HEK293 (cell line): ENCODE measurements around the gene RTP3.

Source experiments
- CTCF ChIA-PET: fragments of 350-600 bp; formaldehyde crosslinking; extraction: SDS; loops from one replicate; lab custom pipeline; 2021; ENCODE audit warnings: antibody characterized with exemption; lab: Yijun Ruan, JAX
- POLR2A ChIA-PET: fragments of 300-600 bp; formaldehyde crosslinking; extraction: SDS; loops from one replicate; lab custom pipeline; 2020; ENCODE audit warnings: antibody characterized with exemption, inconsistent platforms; lab: Yijun Ruan, JAX
- H3K27ac ChIP-seq: fragments of 200-500 bp; sonication (Bioruptor generic); 2 replicates; pipeline ENCODE4 v1.5.1; 2014; ENCODE audit warnings: low read depth, low read length, control low read depth, inconsistent platforms; ENCODE audit errors: extremely low read depth
- H3K36me3 ChIP-seq, 2 experiments: fragments of 200-500 bp in 1 of 2; sonication (Bioruptor generic) in 1 of 2; 1 replicate in 1 of 2; 2 replicates in 1 of 2; pipeline ENCODE4 v1.5.1; 2014 to 2017; ENCODE audit warnings: inconsistent platforms in 2 of 2, low read length in 2 of 2; ENCODE audit not compliant: control insufficient read depth in 2 of 2, insufficient read depth in 1 of 2
- H3K4me1 ChIP-seq: fragments of 200-500 bp; sonication (Bioruptor generic); 2 replicates; pipeline ENCODE4 v1.5.1; 2014; ENCODE audit warnings: mild to moderate bottlenecking, low read length, inconsistent platforms; ENCODE audit not compliant: control insufficient read depth, insufficient read depth
- H3K4me3 ChIP-seq: 2 replicates; pipeline ENCODE4 v1.5.1; 2011; ENCODE audit warnings: low read depth, mild to moderate bottlenecking, control low read depth, low read length, moderate library complexity
- H3K9me3 ChIP-seq: fragments of 200-500 bp; sonication (Bioruptor generic); 2 replicates; pipeline ENCODE4 v1.5.1; 2014; ENCODE audit warnings: low read depth, low read length, inconsistent platforms; ENCODE audit not compliant: control insufficient read depth, insufficient read depth
- AEBP2 ChIP-seq: fragments of 450-650 bp; formaldehyde crosslinking; IDR thresholded peaks from 2 replicates; pipeline ENCODE4 v1.5.1; 2016; ENCODE audit warnings: missing biosample characterization, missing genetic modification characterization, borderline replicate concordance
- GLI4 ChIP-seq: fragments of 450-650 bp; formaldehyde crosslinking; IDR thresholded peaks from 2 replicates; pipeline ENCODE4 v1.5.1; 2016; ENCODE audit warnings: missing biosample characterization, missing genetic modification characterization
- PATZ1 ChIP-seq: fragments of 450-650 bp; formaldehyde crosslinking; IDR thresholded peaks from 2 replicates; pipeline ENCODE4 v1.5.1; 2016; ENCODE audit warnings: missing biosample characterization, missing genetic modification characterization
- ZBTB10 ChIP-seq: fragments of 450-650 bp; formaldehyde crosslinking; IDR thresholded peaks from 2 replicates; pipeline ENCODE4 v1.5.1; 2016; ENCODE audit warnings: missing biosample characterization, missing genetic modification characterization
- ZBTB21 ChIP-seq: fragments of 450-650 bp; formaldehyde crosslinking; IDR thresholded peaks from 2 replicates; pipeline ENCODE4 v1.5.1; 2017; ENCODE audit warnings: missing biosample characterization, missing genetic modification characterization
- ZNF146 ChIP-seq: fragments of 450-650 bp; formaldehyde crosslinking; IDR thresholded peaks from 2 replicates; pipeline ENCODE4 v1.5.1; 2016; ENCODE audit warnings: missing biosample characterization, missing genetic modification characterization
- ZNF169 ChIP-seq: fragments of 450-650 bp; formaldehyde crosslinking; IDR thresholded peaks from 2 replicates; pipeline ENCODE4 v1.5.1; 2016; ENCODE audit warnings: missing biosample characterization, missing genetic modification characterization
- ZNF274 ChIP-seq, 2 experiments: fragments of 200-500 bp in 1 of 2; fragments of 450-650 bp in 1 of 2; sonication (Bioruptor generic) in 1 of 2; formaldehyde crosslinking in 1 of 2; IDR thresholded peaks; 2 replicates each; pipeline versions ENCODE4 v1.5.1 to v1.6.1; 2014 to 2016; ENCODE audit warnings: borderline replicate concordance in 1 of 2, inconsistent platforms in 1 of 2, low read length in 1 of 2, missing biosample characterization in 1 of 2, missing genetic modification characterization in 1 of 2
- ZNF350 ChIP-seq: fragments of 450-650 bp; formaldehyde crosslinking; IDR thresholded peaks from 2 replicates; pipeline ENCODE4 v1.5.0; 2017; ENCODE audit warnings: missing biosample characterization, mild to moderate bottlenecking, missing genetic modification characterization
- ZNF354C ChIP-seq: fragments of 450-650 bp; formaldehyde crosslinking; IDR thresholded peaks from 2 replicates; pipeline ENCODE4 v1.5.1; 2016; ENCODE audit warnings: missing biosample characterization, missing genetic modification characterization, low read depth, borderline replicate concordance
- ZNF391 ChIP-seq: fragments of 450-650 bp; formaldehyde crosslinking; IDR thresholded peaks from 2 replicates; pipeline ENCODE4 v1.5.1; 2016; ENCODE audit warnings: low read depth, missing biosample characterization, missing genetic modification characterization, borderline replicate concordance
- ZNF449 ChIP-seq: fragments of 450-650 bp; formaldehyde crosslinking; IDR thresholded peaks from 2 replicates; pipeline ENCODE4 v1.5.1; 2017; ENCODE audit warnings: missing biosample characterization, mild to moderate bottlenecking, missing genetic modification characterization, moderate library complexity
- ZNF529 ChIP-seq: fragments of 450-650 bp; formaldehyde crosslinking; IDR thresholded peaks from 2 replicates; pipeline ENCODE4 v1.5.1; 2017; ENCODE audit warnings: missing genetic modification characterization, missing biosample characterization; ENCODE audit not compliant: insufficient replicate concordance
- ZNF555 ChIP-seq: fragments of 450-650 bp; formaldehyde crosslinking; conservative IDR thresholded peaks from 2 replicates; pipeline ENCODE4 v1.5.1; 2017; ENCODE audit warnings: missing biosample characterization, mild to moderate bottlenecking, missing genetic modification characterization, inconsistent platforms
- ZNF558 ChIP-seq: fragments of 450-650 bp; formaldehyde crosslinking; IDR thresholded peaks from 2 replicates; pipeline ENCODE4 v1.5.1; 2016; ENCODE audit warnings: missing biosample characterization, missing genetic modification characterization
- ZNF585B ChIP-seq: fragments of 450-650 bp; formaldehyde crosslinking; IDR thresholded peaks from 2 replicates; pipeline ENCODE4 v1.5.1; 2016; ENCODE audit warnings: missing biosample characterization, missing genetic modification characterization
- ZNF629 ChIP-seq: fragments of 450-650 bp; formaldehyde crosslinking; IDR thresholded peaks from 2 replicates; pipeline ENCODE4 v1.5.1; 2017; ENCODE audit warnings: missing biosample characterization, missing genetic modification characterization
- ZNF76 ChIP-seq: fragments of 450-650 bp; formaldehyde crosslinking; IDR thresholded peaks from 2 replicates; pipeline ENCODE4; 2016; ENCODE audit warnings: low read depth, missing biosample characterization, missing genetic modification characterization, borderline replicate concordance

RTP3 gene

GRCh38 chr3:46462111-46462510 is 35.7 kb upstream of the RTP3 start (continued):
- no peak for TF ChIP-seq GLI4 (tag by site-specific recombination)
- TF ChIP-seq AEBP2 (tag by site-specific recombination), result no peak
- TF ChIP-seq ZNF274 (IDR thresholded peaks at IDR 0.05; ENCODE audit: low read length), result no peak
- no peak for TF ChIP-seq ZNF274 (tag by site-specific recombination; IDR thresholded peaks at IDR 0.05; ENCODE audit: borderline replicate concordance)
- no peak for TF ChIP-seq ZNF146
- TF ChIP-seq ZNF391 (tag by site-specific recombination), result no peak
- no peak for TF ChIP-seq ZNF350 (tag by site-specific recombination)
- TF ChIP-seq ZNF354C (tag by site-specific recombination), result no peak
- no peak for TF ChIP-seq ZNF76 (tag by site-specific recombination)

GRCh38 chr3:46462511-46462910 is 35.3 kb upstream of the RTP3 start:
- H3K9me3 ChIP-seq, result no peaks in the 10 kb centered on the region
- H3K27ac ChIP-seq, result no peak overlapping the region
- H3K36me3 ChIP-seq, result no peaks in the 10 kb centered on the region
- no peaks in the 10 kb centered on the region for H3K4me1 ChIP-seq
- POLR2A ChIA-PET, result interaction anchor here (0.5 kb wide), 1 partner anchor 639 kb away, joined by 5 read pairs; no protein-coding TSS in a partner anchor
- TF ChIP-seq ZNF529 (tag by site-specific recombination) (no peak), ZNF449 (no peak), ZNF558 (tag by site-specific recombination) (no peak), ZNF555 (no peak), ZBTB21 (tag by site-specific recombination) (no peak), ZNF585B (no peak), ZNF629 (tag by site-specific recombination) (no peak), ZBTB10 (no peak), ZNF169 (tag by site-specific recombination) (no peak), PATZ1 (no peak)
- TF ChIP-seq, all 188 proteins: peak for 0
- H3K4me3 ChIP-seq, result no peak overlapping the region
- CTCF ChIA-PET, result interaction anchor here (0.6 to 2.2 kb wide), 7 partner anchors 12 to 628 kb away, joined by 3 to 12 read pairs (median 3); no protein-coding TSS in a partner anchor
